ENCODE measurements around the gene CHST9. TPM values are rescaled to one million over a fixed set of nuclear protein-coding genes. Genes with fewer than 3 reads are reported as not detected.

The CHST9 gene
- total and polyA plus RNA-seq, 9 of the 15 experiments (the other 6 are each of a cell fraction or from before 2014, with no cell fraction given), result not detected

GRCh38 chr18:27225947-27226481, 40.9 kb upstream of the CHST9 start (continued):
- TF ChIP-seq TRIM25 (IDR thresholded peaks at IDR 0.05; ENCODE audit: borderline replicate concordance), result no peak
- no peak for TF ChIP-seq ZFP36 (IDR thresholded peaks at IDR 0.05; ENCODE audit: low read depth, low read length, partially characterized antibody)
- TF ChIP-seq CHD2 (IDR thresholded peaks at IDR 0.05; ENCODE audit: low read depth, low read length), result no peak
- TF ChIP-seq, protein P1, sequence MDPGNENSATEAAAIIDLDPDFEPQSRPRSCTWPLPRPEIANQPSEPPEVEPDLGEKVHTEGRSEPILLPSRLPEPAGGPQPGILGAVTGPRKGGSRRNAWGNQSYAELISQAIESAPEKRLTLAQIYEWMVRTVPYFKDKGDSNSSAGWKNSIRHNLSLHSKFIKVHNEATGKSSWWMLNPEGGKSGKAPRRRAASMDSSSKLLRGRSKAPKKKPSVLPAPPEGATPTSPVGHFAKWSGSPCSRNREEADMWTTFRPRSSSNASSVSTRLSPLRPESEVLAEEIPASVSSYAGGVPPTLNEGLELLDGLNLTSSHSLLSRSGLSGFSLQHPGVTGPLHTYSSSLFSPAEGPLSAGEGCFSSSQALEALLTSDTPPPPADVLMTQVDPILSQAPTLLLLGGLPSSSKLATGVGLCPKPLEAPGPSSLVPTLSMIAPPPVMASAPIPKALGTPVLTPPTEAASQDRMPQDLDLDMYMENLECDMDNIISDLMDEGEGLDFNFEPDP (CRISPR knock-in tag; IDR thresholded peaks at IDR 0.05), result no peak
- no peak for TF ChIP-seq HDAC3 (IDR thresholded peaks at IDR 0.05; ENCODE audit: borderline replicate concordance, partially characterized antibody)

GRCh38 chr18:27223526-27224291, 38.6 kb upstream of the CHST9 start:
- POLR2A ChIA-PET, result interaction anchor here (0.6 kb wide), 1 partner anchor 313 kb away, joined by 3 read pairs; no protein-coding TSS in a partner anchor
- Histone ChIP-seq H3K79me2 (ENCODE audit: control insufficient read depth, insufficient read depth, low read length) (no peaks in the 10 kb centered on the region), H3K9ac (ENCODE audit: insufficient read depth in 1 of 2, low read depth in 2 of 2, low read length in 2 of 2) (no peak overlapping the region), H3K27ac (ENCODE audit: extremely low read depth, low read depth, low read length) (no peak overlapping the region), H4K20me1 (replicated peaks; ENCODE audit: control insufficient read depth, insufficient read depth, low read length) (no peaks in the 10 kb centered on the region), H3K36me3 (ENCODE audit: control insufficient read depth, insufficient read depth, low read length) (no peaks in the 10 kb centered on the region), H3K27me3 (ENCODE audit: control insufficient read depth in 2 of 2, insufficient read depth in 2 of 2, low read length in 2 of 2) (no peaks in the 10 kb centered on the region), H3K9me1 (ENCODE audit: control insufficient read depth, insufficient read depth, low read length) (no peaks in the 10 kb centered on the region), H2AFZ (ENCODE audit: low read depth, low read length) (no peak overlapping the region), H3K9me3 (replicated peaks; ENCODE audit: control insufficient read depth, insufficient read depth, low read depth, low read length) (no peaks in the 10 kb centered on the region), H3K4me2 (ENCODE audit: insufficient read depth, low read length) (no peak overlapping the region), H3K4me1 (replicated peaks in 1 of 2; ENCODE audit: control insufficient read depth in 2 of 2, insufficient read depth in 2 of 2, low read length in 2 of 2) (no peaks in the 10 kb centered on the region), H3K4me3 (no peak overlapping the region)
- no peak for ATAC-seq
- DNase-seq (ENCODE audit: extremely low read depth in 1 of 4, low spot score in 3 of 4), result no peak
- FAIRE-seq, result no peak
- CTCF ChIA-PET (ENCODE audit: low intra/inter-chr PET ratio), result no interaction called here
- in situ Hi-C loops (cut with MboI) (no loop called here), intact Hi-C loops (cut with micrococcal nuclease) (no loop called here)
- no TSS peak for BruUV-seq (replicated peaks)
- 0% methylated on average over 4 of the region's 4 CpGs for WGBS (ENCODE audit: insufficient coverage, low coverage, missing lambda C conversion rate)
- TF ChIP-seq DIDO1 (tag; IDR thresholded peaks at IDR 0.05; ENCODE audit: low read depth) (no peak), KLF13 (tag; IDR thresholded peaks at IDR 0.05; ENCODE audit: borderline replicate concordance, low read depth) (no peak), MBD2 (IDR thresholded peaks at IDR 0.05; ENCODE audit: borderline replicate concordance, low read depth) (no peak), YBX1 (IDR thresholded peaks at IDR 0.05) (no peak), ZNF707 (CRISPR knock-in tag; conservative IDR thresholded peaks at IDR 0.05) (no peak), BDP1 (IDR thresholded peaks at IDR 0.05; ENCODE audit: insufficient read depth, insufficient read length) (no peak), ZNF695 (CRISPR knock-in tag; IDR thresholded peaks at IDR 0.05) (no peak), DDX20 (tag; IDR thresholded peaks at IDR 0.05; ENCODE audit: low read depth) (no peak), TBL1XR1 (IDR thresholded peaks at IDR 0.05; ENCODE audit: low read length in 2 of 2) (no peak)
- TF ChIP-seq, protein P2, sequence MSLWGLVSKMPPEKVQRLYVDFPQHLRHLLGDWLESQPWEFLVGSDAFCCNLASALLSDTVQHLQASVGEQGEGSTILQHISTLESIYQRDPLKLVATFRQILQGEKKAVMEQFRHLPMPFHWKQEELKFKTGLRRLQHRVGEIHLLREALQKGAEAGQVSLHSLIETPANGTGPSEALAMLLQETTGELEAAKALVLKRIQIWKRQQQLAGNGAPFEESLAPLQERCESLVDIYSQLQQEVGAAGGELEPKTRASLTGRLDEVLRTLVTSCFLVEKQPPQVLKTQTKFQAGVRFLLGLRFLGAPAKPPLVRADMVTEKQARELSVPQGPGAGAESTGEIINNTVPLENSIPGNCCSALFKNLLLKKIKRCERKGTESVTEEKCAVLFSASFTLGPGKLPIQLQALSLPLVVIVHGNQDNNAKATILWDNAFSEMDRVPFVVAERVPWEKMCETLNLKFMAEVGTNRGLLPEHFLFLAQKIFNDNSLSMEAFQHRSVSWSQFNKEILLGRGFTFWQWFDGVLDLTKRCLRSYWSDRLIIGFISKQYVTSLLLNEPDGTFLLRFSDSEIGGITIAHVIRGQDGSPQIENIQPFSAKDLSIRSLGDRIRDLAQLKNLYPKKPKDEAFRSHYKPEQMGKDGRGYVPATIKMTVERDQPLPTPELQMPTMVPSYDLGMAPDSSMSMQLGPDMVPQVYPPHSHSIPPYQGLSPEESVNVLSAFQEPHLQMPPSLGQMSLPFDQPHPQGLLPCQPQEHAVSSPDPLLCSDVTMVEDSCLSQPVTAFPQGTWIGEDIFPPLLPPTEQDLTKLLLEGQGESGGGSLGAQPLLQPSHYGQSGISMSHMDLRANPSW (CRISPR knock-in tag; IDR thresholded peaks at IDR 0.05), result no peak
